ENCODE data around the gene BCO1.

Gene BCO1

DNA sequence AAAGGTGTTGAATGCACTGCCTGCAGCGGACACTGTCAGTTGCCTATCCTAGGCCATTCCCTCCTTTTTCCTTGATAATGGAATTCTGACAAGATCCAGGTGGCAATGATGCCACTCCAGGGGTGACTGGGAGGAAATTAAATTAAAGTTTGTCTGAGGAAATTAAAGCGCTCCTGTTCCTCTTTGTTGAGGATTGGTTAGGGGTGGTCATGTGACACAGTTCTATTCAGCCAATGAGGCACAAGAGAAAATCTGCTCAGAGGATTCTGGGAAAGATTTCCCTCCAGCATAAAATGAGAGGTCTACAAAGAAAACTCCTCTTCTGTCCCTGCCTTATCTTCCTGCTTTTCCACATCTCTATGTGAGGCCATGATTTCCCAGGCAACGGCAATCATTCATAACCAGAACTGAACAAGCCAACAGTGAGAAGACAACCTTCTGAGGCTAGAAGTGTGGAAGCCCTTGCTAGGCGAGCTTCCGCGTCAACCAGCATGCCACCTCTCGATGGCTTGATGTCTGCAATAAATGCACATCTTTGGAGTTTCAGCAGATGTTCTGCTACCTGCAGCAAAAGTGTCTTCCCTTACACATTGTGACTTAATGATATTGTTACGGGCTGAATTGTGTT is 5.6 kb upstream of the BCO1 start:
- DNase-seq (ENCODE audit: low spot score) = no peak

- no peak for DNase-seq (ENCODE audit: low spot score)
These were observed 1.2 kb upstream of the BCO1 start for GRCh38 chr16:81237282-81237681.

DNA sequence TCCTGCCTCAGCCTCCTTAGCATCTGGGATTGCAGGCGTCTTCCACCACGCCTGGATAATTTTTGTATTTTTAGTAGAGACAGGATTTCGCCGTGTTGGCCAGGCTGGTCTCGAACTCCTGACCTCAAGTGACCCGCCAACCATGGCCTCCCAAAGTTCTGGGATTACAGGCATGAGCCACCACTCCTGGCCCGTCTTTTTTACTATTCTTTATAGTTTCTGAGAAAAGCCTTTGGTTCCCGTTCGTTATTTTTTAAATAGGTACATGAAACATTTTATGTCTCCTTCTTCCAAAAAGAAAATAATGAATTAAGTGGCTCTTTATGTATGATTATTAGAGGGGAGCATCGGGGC is 570 bp upstream of the BCO1 start:
- DNase-seq (ENCODE audit: low spot score) = no peak

DNA sequence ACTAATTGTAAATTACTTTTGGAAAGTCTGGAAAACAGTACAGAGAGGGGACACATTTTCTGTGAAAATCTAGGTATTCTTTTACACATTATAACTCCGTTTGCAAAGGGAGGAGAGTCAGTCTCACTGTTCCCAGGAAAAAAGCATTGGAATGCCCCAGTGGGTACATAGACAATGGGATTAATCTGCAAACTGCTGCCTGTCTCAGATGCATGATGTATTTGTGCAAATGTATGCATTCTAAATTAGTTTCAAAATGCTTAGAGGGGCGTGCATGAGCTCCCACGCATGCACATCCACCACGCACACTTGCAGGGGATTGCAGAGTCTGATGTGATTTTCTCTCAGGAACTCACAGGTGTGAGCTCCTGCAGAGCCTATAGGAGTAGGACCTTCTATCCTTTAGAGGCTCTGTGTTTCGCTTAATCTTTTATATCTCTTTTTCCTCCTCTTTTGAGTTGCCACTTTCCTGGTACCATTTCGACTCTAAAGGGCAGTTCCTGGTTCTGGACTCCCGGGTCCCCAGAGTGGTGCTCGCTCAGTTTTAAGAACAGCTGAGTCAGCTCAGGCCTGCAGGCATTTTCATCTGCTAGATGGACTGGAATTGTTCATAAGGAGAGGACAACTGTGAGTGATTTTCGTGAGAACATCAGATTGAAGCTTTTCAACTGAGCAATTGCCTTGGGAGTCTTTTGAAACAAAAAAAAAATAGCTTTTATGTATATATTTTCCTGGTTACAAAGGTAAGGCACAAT is 1.1 kb downstream of the BCO1 start:
- no peak for DNase-seq (ENCODE audit: low spot score)

DNA sequence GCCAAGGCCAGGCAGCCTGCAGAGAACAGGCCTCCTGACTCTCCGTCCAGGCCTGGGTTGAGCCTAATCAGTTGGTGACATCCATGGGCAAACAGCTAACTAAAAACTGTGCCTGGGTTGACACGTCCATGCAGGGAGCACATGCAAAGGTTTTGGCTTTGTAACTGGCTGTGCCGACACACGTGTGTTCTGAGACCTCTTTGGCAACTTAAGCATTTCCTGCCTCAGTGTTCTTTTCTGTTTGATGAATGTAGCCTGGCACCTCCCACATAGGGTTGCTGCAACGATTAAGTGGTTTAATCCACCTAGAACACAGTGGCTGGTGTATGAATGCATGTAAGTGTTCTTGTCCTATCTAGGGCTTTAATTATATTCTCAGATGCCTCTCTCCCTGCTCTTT is 3.2 kb downstream of the BCO1 start:
- DNase-seq (ENCODE audit: low spot score) = no peak

DNA sequence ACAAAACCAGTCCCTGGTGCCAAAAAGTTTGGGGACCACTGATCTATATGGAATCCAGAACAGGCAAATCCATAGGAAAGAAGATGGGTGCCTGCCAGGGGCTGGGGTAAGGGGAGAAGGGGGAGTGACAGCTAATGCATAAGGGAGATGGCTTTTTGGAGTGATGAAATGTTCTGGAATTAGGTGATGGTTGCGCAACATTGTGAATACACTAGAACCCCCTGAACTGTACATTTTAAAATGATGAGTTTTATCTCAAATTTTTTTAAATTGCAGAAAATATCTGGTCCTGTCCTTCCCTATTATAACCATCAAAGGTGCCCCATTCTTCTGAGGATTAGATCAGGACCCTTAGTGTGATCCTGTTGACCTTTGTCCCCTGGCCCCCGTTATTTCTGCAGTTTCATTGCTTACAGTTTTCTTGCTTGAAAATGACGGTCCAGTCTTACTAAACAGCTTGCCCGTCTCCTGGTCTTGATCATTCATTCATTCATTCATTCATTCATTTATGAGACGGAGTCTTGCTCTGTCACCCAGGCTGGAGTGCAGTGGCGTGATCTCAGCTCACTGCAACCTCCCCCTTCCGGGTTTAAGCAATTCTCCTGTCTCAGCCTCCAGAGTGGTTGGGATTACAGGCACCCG is 4.6 kb downstream of the BCO1 start:
- no peak for DNase-seq (ENCODE audit: low spot score)

GRCh38 chr16:81243942-81244341 is 5.5 kb downstream of the BCO1 start:
- no peak for DNase-seq (ENCODE audit: low spot score)

GRCh38 chr16:81251871-81252270 is 13.4 kb downstream of the BCO1 start:
- DNase-seq (ENCODE audit: low spot score) = no peak

GRCh38 chr16:81253141-81253540 is 14.7 kb downstream of the BCO1 start:
- no peak for DNase-seq (ENCODE audit: low spot score)

GRCh38 chr16:81254922-81255526 is 16.5 kb downstream of the BCO1 start:
- no peak for DNase-seq (ENCODE audit: low spot score)

GRCh38 chr16:81259916-81260315 is 21.4 kb downstream of the BCO1 start:
- no peak for DNase-seq (ENCODE audit: low spot score)

DNA sequence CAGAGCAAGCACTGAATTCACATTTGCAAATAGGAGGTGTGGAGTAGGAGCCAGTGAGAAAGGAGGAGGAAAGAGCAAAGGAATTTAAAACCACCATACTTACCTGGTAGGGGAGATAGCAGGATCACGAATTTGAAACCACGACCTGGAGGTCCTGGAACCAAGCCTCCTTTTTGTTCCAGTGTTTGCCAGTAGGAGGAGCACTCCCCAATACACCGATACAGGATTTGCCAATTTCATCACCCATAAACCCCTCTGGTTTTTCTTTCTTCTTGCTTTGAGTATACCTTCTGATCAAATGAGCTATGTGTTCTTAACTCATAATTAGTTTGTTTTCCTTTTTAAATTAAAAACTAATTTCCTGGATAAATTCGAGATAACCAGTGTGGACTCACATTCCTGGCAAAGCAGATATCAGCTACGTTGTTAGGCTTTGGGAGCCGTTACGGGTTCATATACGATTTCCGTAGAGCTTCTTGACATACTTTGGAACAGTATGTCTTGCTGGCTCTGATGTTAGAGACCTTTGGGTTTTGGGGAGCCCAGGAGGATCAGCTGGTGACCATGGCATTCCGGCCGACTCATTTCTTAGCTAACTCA is 22.7 kb downstream of the BCO1 start:
- no peak for DNase-seq (ENCODE audit: low spot score)

DNA sequence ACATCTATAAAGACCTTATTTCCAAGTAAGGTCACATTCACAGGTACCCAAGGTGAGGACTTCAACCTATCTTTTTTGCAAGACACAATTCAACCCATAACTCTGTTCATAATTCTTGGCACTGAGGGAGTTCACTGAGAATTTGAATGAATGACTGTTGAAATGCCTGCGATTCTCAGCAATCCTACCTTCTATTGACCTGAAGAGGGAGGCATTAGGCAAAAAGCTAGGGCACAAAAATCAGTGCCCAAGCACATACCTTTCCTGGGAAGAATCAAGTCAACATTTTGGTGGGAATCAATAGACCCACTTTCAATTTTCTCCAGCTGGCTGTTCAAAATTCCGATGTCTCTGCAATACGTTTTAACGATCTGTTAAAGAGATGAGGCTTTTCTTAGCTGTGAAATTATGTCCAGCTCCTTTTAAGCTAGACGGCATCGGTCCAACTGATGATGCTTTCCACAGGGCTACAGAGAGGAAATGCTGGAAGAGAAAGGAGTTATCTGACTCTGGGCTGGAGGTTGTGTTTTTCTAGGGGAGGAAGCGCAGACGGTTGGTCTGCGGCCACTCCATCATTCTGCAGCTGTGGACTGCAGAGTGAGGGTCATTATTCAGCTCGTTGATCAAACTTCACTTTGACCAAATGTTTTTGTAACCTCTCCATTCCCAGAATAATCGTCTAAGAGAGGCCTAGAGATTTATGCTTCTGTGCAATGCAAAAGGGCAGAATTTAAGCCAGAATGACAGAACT is 25.2 kb downstream of the BCO1 start:
- DNase-seq (ENCODE audit: low spot score) = no peak

- no peak for DNase-seq (ENCODE audit: low spot score)
These were observed 25.9 kb downstream of the BCO1 start for GRCh38 chr16:81264386-81264785.

DNA sequence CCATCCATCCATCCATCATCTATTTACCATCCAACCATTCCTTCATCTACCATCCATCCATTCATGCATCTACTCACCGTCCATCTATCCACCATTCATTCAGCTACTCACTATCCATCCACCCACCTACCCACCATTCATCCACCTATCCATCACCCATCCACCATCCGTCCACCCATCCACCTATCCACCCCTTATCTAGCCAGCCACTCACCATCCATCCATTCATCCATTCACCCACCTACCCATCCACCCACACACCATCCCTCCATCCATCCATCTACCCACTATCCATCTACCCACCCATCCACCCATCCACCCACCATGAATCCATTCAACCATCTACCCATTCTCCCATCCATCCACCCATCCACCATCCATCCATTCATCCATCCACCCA is 26.6 kb downstream of the BCO1 start:
- no peak for DNase-seq (ENCODE audit: low spot score)

DNA sequence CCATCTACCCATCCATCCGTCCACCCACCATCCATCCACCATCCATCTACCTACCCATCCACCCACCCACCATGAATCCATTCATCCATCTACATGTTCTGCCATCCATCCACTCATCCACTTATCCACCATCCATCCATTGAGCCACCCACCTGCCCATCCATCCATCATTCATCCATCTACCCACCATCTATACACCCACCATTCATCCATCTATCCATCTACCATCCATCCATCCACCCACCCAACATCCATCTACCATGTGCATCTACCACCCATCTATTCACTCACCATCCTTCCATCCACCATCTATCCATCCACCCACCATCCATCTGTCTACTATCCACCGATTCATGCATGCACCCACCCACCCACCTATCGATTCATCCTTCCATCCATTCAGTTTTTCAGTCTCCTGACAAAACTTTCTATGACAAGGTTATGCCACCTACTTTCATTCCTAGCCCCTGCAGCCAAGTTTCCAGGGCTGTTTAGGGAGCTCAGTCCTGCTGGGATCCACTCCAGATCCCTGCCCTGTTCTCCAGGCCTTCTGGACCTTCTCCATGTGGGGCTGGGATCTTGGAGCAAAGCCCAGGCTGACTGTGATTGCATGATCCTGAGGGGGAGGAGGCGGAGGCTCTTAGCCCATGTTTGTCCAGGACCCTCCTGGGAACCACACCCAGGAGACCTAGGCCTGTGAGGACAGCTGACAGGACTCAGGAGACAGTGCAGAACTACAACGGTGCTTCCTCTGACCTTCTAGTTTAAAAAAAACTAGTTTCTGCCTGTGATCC is 27.4 kb downstream of the BCO1 start:
- DNase-seq (ENCODE audit: low spot score) = no peak

DNA sequence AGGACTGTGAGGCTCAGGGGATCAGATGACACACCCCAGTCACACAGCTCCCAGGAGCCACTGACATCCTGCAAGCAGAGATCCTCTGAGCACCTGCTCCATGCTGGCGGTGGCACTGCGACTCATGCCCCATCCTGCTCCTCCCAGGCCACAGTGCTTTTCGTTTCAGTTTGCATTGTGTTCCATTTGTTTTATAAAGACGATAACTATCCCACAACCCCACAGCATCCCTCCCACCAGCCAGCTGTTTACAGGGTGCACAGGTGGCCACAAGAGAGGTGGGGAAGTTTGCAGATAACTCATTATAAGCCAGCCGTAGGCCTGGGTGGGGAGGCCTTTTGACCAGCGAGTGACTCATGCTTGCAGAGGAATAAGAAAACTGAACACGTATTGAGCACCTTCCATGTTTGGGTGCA is 28.2 kb downstream of the BCO1 start:
- DNase-seq (ENCODE audit: low spot score) = no peak

GRCh38 chr16:81268509-81268908 is 30.0 kb downstream of the BCO1 start:
- no peak for DNase-seq (ENCODE audit: low spot score)

DNA sequence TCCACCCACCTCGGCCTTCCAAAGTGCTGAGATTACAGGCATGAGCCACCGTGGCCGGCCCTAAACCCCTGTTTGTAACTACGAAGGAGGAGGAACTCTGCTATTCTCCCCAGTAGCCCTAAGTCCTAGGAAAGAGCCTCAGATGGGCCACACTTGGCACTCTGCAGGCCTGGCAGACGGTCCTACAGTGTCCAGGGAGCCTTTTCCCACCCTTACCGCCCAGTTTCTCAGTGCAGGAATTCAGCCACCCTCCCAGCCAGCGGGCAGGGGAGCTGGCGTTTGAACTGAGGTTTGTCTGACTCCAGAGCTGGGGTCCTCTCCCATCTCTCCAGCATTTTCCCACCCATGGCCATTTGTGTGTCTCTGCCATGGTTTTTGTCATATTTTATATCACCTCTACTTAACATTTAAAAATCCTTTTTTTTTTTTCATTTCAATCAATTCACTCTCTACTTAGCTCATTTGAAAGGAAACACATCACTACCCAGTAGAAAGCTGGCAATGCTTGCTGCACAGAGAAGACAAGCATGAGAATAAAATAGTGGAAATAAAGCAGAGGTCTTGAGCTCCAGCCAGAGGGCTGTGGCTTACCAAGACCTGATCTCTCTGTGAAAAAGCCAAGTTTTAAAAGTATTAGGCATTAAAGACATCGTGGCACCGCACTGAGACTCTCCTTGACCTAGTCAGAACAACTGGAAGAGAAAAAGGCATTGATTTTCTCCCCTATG is 34.9 kb downstream of the BCO1 start:
- no peak for DNase-seq (ENCODE audit: low spot score)

DNA sequence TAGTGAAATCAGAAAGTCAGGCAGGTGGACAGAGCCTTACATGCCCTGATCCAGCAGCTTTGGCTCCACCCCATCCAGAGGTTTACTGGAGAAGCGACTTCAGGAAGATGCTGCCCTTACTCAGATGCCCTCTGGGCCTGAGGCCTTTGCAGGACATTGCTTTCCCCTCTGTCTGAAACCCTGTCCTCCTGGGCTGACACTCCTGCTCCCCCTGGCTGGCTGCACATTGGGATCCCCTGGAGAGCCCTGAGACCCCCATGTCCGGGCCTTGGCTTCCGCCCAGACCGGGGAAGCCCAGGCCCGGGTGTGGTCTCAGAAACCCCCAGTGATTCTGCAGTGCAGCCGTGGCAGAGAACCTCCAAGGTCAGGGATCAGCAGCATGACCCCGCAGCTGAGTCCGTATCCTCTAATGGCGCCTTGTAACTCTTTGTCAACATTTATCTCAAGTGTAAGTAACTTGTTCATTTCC is 36.6 kb downstream of the BCO1 start:
- no peak for DNase-seq (ENCODE audit: low spot score)
